ENCODE measurements around the gene LRCH4.

GRCh38 chr7:100620239-100620638 lies 34.3 kb upstream of the LRCH4 start:
- TF ChIP-seq CTCF (IDR thresholded peaks at IDR 0.05) (no peak), POLR2A (IDR thresholded peaks at IDR 0.05) (no peak)

Measured in right lobe of liver (tissue), 4 donors.